NT2/D1 (cell line): ENCODE measurements around the gene RAI1.

Source experiments
- SUZ12 ChIP-seq: IDR thresholded peaks from 2 replicates; pipeline ENCODE4 v1.6.1; 2011; ENCODE audit not compliant: insufficient read length, insufficient read depth; ENCODE audit errors: extremely low read depth
- YY1 ChIP-seq: IDR thresholded peaks from 2 replicates; pipeline ENCODE4 v1.6.1; 2011; ENCODE audit not compliant: insufficient read length, insufficient read depth
- ZNF274 ChIP-seq: IDR thresholded peaks from 2 replicates; pipeline ENCODE4 v1.6.1; 2011; ENCODE audit warnings: mild to moderate bottlenecking, low read depth, low read length

- no peak for TF ChIP-seq YY1
- no peak for TF ChIP-seq ZNF274
- no peak for TF ChIP-seq SUZ12
These were observed 22.1 kb downstream of the RAI1 start for GRCh38 chr17:17703140-17703919.
